Measurements from ENCODE around the gene MEAF6.
"Not testable (repeated sequence)": the region's sequence is repeated elsewhere in the genome, so short reads cannot be mapped to it uniquely, and the experiment has no call there.

The MEAF6 gene

GRCh38 chr1:37506740-37507139, 7.8 kb downstream of the MEAF6 start:
- Histone ChIP-seq H3K4me3 (ENCODE audit: low read length in 2 of 2) (no peak overlapping the region), H2BK15ac (ENCODE audit: low read length) (no peak overlapping the region), H3K27ac (replicated peaks; ENCODE audit: low read length) (no peak overlapping the region), H2BK120ac (ENCODE audit: low read depth, low read length) (no peak overlapping the region), H2AK5ac (ENCODE audit: low read depth, low read length) (no peak overlapping the region), H4K91ac (ENCODE audit: low read depth, low read length, poor library complexity) (no peak overlapping the region), H3K23ac (ENCODE audit: low read depth, low read length, poor library complexity) (no peak overlapping the region), H2AFZ (ENCODE audit: low read length) (no peak overlapping the region), H3K9me3 (replicated peaks in 1 of 2; ENCODE audit: control insufficient read depth in 2 of 2, insufficient read depth in 1 of 2, low read depth in 1 of 2, low read length in 2 of 2) (no peaks in the 10 kb centered on the region), H3K4ac (ENCODE audit: low read length) (no peak overlapping the region), H3K18ac (ENCODE audit: low read length) (no peak overlapping the region), H4K8ac (ENCODE audit: low read depth, low read length) (no peak overlapping the region), H2BK12ac (ENCODE audit: low read length) (no peak overlapping the region), H3K4me2 (ENCODE audit: insufficient read depth, low read length, poor library complexity, severe bottlenecking) (no peak overlapping the region), H3K4me1 (ENCODE audit: control insufficient read depth in 2 of 2, insufficient read depth in 1 of 2, low read depth in 1 of 2, low read length in 2 of 2) (no peaks in the 10 kb centered on the region), H3K27me3 (ENCODE audit: control insufficient read depth in 3 of 3, insufficient read depth in 3 of 3, low read depth in 1 of 3, low read length in 3 of 3) (no peaks in the 10 kb centered on the region), H3K36me3 (replicated peaks in 1 of 2; ENCODE audit: control insufficient read depth in 2 of 2, insufficient read depth in 2 of 2, low read length in 2 of 2) (peaks cover 19 to 85% of the 10 kb centered on the region in 2 donors), H3K79me1 (ENCODE audit: low read depth, low read length) (peaks cover 2% of the 10 kb centered on the region), H3K14ac (ENCODE audit: low read length) (no peak overlapping the region), H3K9ac (ENCODE audit: low read depth, low read length, poor library complexity) (no peak overlapping the region), H2BK5ac (ENCODE audit: low read length) (no peak overlapping the region)
- no peak for DNase-seq (ENCODE audit: low spot score)
- WGBS, 2 donors (ENCODE audit: extremely low coverage in 2 of 2, insufficient read length in 2 of 2, insufficient replicate concordance in 1 of 2) = no CpG with 5 or more reads among the region's 2 CpGs

- H3K4me3 ChIP-seq (ENCODE audit: low read length in 2 of 2); H3K4me1 ChIP-seq (ENCODE audit: control insufficient read depth in 2 of 2, insufficient read depth in 1 of 2, low read depth in 1 of 2, low read length in 2 of 2); H2AFZ ChIP-seq (ENCODE audit: low read length); H3K79me1 ChIP-seq (ENCODE audit: low read depth, low read length); H2AK5ac ChIP-seq (ENCODE audit: low read depth, low read length); H2BK5ac ChIP-seq (ENCODE audit: low read length); H3K18ac ChIP-seq (ENCODE audit: low read length); H3K4ac ChIP-seq (ENCODE audit: low read length); H3K23ac ChIP-seq (ENCODE audit: low read depth, low read length, poor library complexity); DNase-seq (ENCODE audit: low spot score); H3K14ac ChIP-seq (ENCODE audit: low read length); H3K27me3 ChIP-seq (ENCODE audit: control insufficient read depth in 3 of 3, insufficient read depth in 3 of 3, low read depth in 1 of 3, low read length in 3 of 3); H3K9me3 ChIP-seq (replicated peaks in 1 of 2; ENCODE audit: control insufficient read depth in 2 of 2, insufficient read depth in 1 of 2, low read depth in 1 of 2, low read length in 2 of 2); H2BK12ac ChIP-seq (ENCODE audit: low read length); H2BK15ac ChIP-seq (ENCODE audit: low read length); H2BK120ac ChIP-seq (ENCODE audit: low read depth, low read length); H3K4me2 ChIP-seq (ENCODE audit: insufficient read depth, low read length, poor library complexity, severe bottlenecking); H3K9ac ChIP-seq (ENCODE audit: low read depth, low read length, poor library complexity); H3K27ac ChIP-seq (replicated peaks; ENCODE audit: low read length); H4K91ac ChIP-seq (ENCODE audit: low read depth, low read length, poor library complexity); H4K8ac ChIP-seq (ENCODE audit: low read depth, low read length): not testable (repeated sequence)
- H3K36me3 ChIP-seq (replicated peaks in 1 of 2; ENCODE audit: control insufficient read depth in 2 of 2, insufficient read depth in 2 of 2, low read length in 2 of 2) = peaks cover 23 to 91% of the 10 kb centered on the region in 2 donors
- WGBS, 2 donors (ENCODE audit: extremely low coverage in 2 of 2, insufficient read length in 2 of 2, insufficient replicate concordance in 1 of 2) = no CpG with 5 or more reads among the region's 2 CpGs
Observed at GRCh38 chr1:37502791-37503190, 11.8 kb downstream of the MEAF6 start.

- Histone ChIP-seq H3K36me3 (replicated peaks in 1 of 2; ENCODE audit: control insufficient read depth in 2 of 2, insufficient read depth in 2 of 2, low read length in 2 of 2) (peaks cover 23 to 89% of the 10 kb centered on the region in 2 donors), H2AFZ (ENCODE audit: low read length) (no peak overlapping the region), H4K8ac (ENCODE audit: low read depth, low read length) (no peak overlapping the region), H3K18ac (ENCODE audit: low read length) (no peak overlapping the region), H2AK5ac (ENCODE audit: low read depth, low read length) (no peak overlapping the region), H3K4ac (ENCODE audit: low read length) (no peak overlapping the region), H2BK5ac (ENCODE audit: low read length) (no peak overlapping the region), H2BK12ac (ENCODE audit: low read length) (no peak overlapping the region), H3K27ac (replicated peaks; ENCODE audit: low read length) (no peak overlapping the region), H3K27me3 (ENCODE audit: control insufficient read depth in 3 of 3, insufficient read depth in 3 of 3, low read depth in 1 of 3, low read length in 3 of 3) (no peaks in the 10 kb centered on the region), H2BK120ac (ENCODE audit: low read depth, low read length) (no peak overlapping the region), H3K4me1 (ENCODE audit: control insufficient read depth in 2 of 2, insufficient read depth in 1 of 2, low read depth in 1 of 2, low read length in 2 of 2) (no peaks in the 10 kb centered on the region), H4K91ac (ENCODE audit: low read depth, low read length, poor library complexity) (no peak overlapping the region), H3K4me2 (ENCODE audit: insufficient read depth, low read length, poor library complexity, severe bottlenecking) (no peak overlapping the region), H3K9ac (ENCODE audit: low read depth, low read length, poor library complexity) (no peak overlapping the region), H3K79me1 (ENCODE audit: low read depth, low read length) (peaks cover 4% of the 10 kb centered on the region), H3K9me3 (replicated peaks in 1 of 2; ENCODE audit: control insufficient read depth in 2 of 2, insufficient read depth in 1 of 2, low read depth in 1 of 2, low read length in 2 of 2) (no peaks in the 10 kb centered on the region), H3K14ac (ENCODE audit: low read length) (no peak overlapping the region), H3K4me3 (ENCODE audit: low read length in 2 of 2) (no peak overlapping the region), H3K23ac (ENCODE audit: low read depth, low read length, poor library complexity) (no peak overlapping the region), H2BK15ac (ENCODE audit: low read length) (no peak overlapping the region)
- DNase-seq (ENCODE audit: low spot score) = no peak
Observed at GRCh38 chr1:37502104-37502503, 12.5 kb downstream of the MEAF6 start.

- H3K27me3 ChIP-seq (ENCODE audit: control insufficient read depth in 3 of 3, insufficient read depth in 3 of 3, low read depth in 1 of 3, low read length in 3 of 3) = no peaks in the 10 kb centered on the region
- H2BK120ac ChIP-seq (ENCODE audit: low read depth, low read length) = no peak overlapping the region
- peaks cover 19 to 88% of the 10 kb centered on the region in 2 donors for H3K36me3 ChIP-seq (replicated peaks in 1 of 2; ENCODE audit: control insufficient read depth in 2 of 2, insufficient read depth in 2 of 2, low read length in 2 of 2)
- H4K8ac ChIP-seq (ENCODE audit: low read depth, low read length) = no peak overlapping the region
- no peak for DNase-seq (ENCODE audit: low spot score)
- H3K9me3 ChIP-seq (replicated peaks in 1 of 2; ENCODE audit: control insufficient read depth in 2 of 2, insufficient read depth in 1 of 2, low read depth in 1 of 2, low read length in 2 of 2) = no peaks in the 10 kb centered on the region
- no peak overlapping the region for H3K4me3 ChIP-seq (ENCODE audit: low read length in 2 of 2)
- H3K79me1 ChIP-seq (ENCODE audit: low read depth, low read length) = peaks cover 4% of the 10 kb centered on the region
- no peak overlapping the region for H2BK12ac ChIP-seq (ENCODE audit: low read length)
- no peak overlapping the region for H2AK5ac ChIP-seq (ENCODE audit: low read depth, low read length)
- H2BK5ac ChIP-seq (ENCODE audit: low read length) = no peak overlapping the region
- H2AFZ ChIP-seq (ENCODE audit: low read length) = no peak overlapping the region
- no peaks in the 10 kb centered on the region for H3K4me1 ChIP-seq (ENCODE audit: control insufficient read depth in 2 of 2, insufficient read depth in 1 of 2, low read depth in 1 of 2, low read length in 2 of 2)
- no peak overlapping the region for H3K18ac ChIP-seq (ENCODE audit: low read length)
- no peak overlapping the region for H3K4me2 ChIP-seq (ENCODE audit: insufficient read depth, low read length, poor library complexity, severe bottlenecking)
- H3K4ac ChIP-seq (ENCODE audit: low read length) = no peak overlapping the region
- H3K27ac ChIP-seq (replicated peaks; ENCODE audit: low read length) = no peak overlapping the region
- no CpG with 5 or more reads among the region's 5 CpGs for WGBS, 2 donors (ENCODE audit: extremely low coverage in 2 of 2, insufficient read length in 2 of 2, insufficient replicate concordance in 1 of 2)
- no peak overlapping the region for H4K91ac ChIP-seq (ENCODE audit: low read depth, low read length, poor library complexity)
- no peak overlapping the region for H3K14ac ChIP-seq (ENCODE audit: low read length)
- no peak overlapping the region for H3K9ac ChIP-seq (ENCODE audit: low read depth, low read length, poor library complexity)
- no peak overlapping the region for H2BK15ac ChIP-seq (ENCODE audit: low read length)
- no peak overlapping the region for H3K23ac ChIP-seq (ENCODE audit: low read depth, low read length, poor library complexity)
Observed at GRCh38 chr1:37501661-37502060, 12.9 kb downstream of the MEAF6 start.

All from neuronal stem cell (in vitro differentiated cells).